GM12878 (cell line): ENCODE data around the gene SGSH. TPM values are rescaled to one million over a fixed set of nuclear protein-coding genes. Genes with fewer than 3 reads are reported as not detected.
A peak's percentile ranks its signal among the peaks of the same experiment; 100 is the strongest.

Experiments used
- BCL11A ChIP-seq: IDR thresholded peaks from 2 replicates; pipeline ENCODE4 v1.6.1; 2011; ENCODE audit warnings: low read depth, low read length
- BRCA1 ChIP-seq: IDR thresholded peaks from 2 replicates; pipeline ENCODE4 v1.6.1; 2011; ENCODE audit warnings: low read depth, low read length, improper control_type of control experiment
- CBX5 ChIP-seq: sonication (generic); IDR thresholded peaks from 2 replicates; pipeline ENCODE4 v1.6.1; 2016; ENCODE audit warnings: low read depth, moderate library complexity, mild to moderate bottlenecking, inconsistent platforms
- CHD1 ChIP-seq: IDR thresholded peaks from 2 replicates; pipeline ENCODE4 v1.6.1; 2012; ENCODE audit warnings: low read depth, low read length, improper control_type of control experiment
- CREM ChIP-seq: IDR thresholded peaks from 2 replicates; pipeline ENCODE4 v1.6.1; 2014; ENCODE audit warnings: antibody characterized with exemption, low read depth
- ETV6 ChIP-seq, 2 experiments: fragments of 450-650 bp in 1 of 2; IDR thresholded peaks in 1 of 2; conservative IDR thresholded peaks in 1 of 2; 2 replicates each; pipeline ENCODE4 v1.6.1; 2014; ENCODE audit warnings: antibody characterized with exemption in 1 of 2, borderline replicate concordance in 1 of 2, low read depth in 1 of 2, mild to moderate bottlenecking in 1 of 2, moderate library complexity in 1 of 2
- IKZF2 ChIP-seq, 2 experiments: fragments of 450-650 bp; IDR thresholded peaks; 2 replicates each; pipeline ENCODE4 v1.6.1; 2017; ENCODE audit warnings: mild to moderate bottlenecking in 2 of 2, moderate library complexity in 2 of 2
- MXI1 ChIP-seq: fragments of 150-350 bp; IDR thresholded peaks from 2 replicates; pipeline ENCODE4 v1.6.1; 2011; ENCODE audit warnings: low read depth, mild to moderate bottlenecking, inconsistent platforms, low read length, improper control_type of control experiment
- MYB ChIP-seq: fragments of 150-350 bp; IDR thresholded peaks from 2 replicates; pipeline ENCODE4 v1.6.1; 2014; ENCODE audit warnings: mild to moderate bottlenecking, low read depth, low read length, borderline replicate concordance
- PAX5 ChIP-seq: IDR thresholded peaks from 2 replicates; pipeline ENCODE4 v1.6.1; 2011; ENCODE audit warnings: low read depth, low read length, borderline replicate concordance
- POLR2A ChIP-seq: IDR thresholded peaks from 2 replicates; pipeline ENCODE4 v1.6.1; 2011; ENCODE audit warnings: low read depth, mild to moderate bottlenecking, low read length
- POU2F2 ChIP-seq: IDR thresholded peaks from 3 replicates; pipeline ENCODE4 v1.6.1; 2011; ENCODE audit warnings: low read depth, mild to moderate bottlenecking, low read length, borderline replicate concordance
- RUNX3 ChIP-seq: IDR thresholded peaks from 2 replicates; pipeline ENCODE4 v1.6.1; 2012; ENCODE audit warnings: low read length, inconsistent platforms
- SP1 ChIP-seq: IDR thresholded peaks from one replicate; pipeline ENCODE4 v1.6.1; 2011; ENCODE audit warnings: low read depth, low read length
- TAF1 ChIP-seq: IDR thresholded peaks from 2 replicates; pipeline ENCODE4 v1.6.1; 2011; ENCODE audit warnings: mild to moderate bottlenecking, low read depth, low read length, borderline replicate concordance
- ZBED1 ChIP-seq: IDR thresholded peaks from 2 replicates; pipeline ENCODE4 v1.6.1; 2016; ENCODE audit warnings: borderline replicate concordance
- polyA plus RNA-seq, 11 experiments: library from polyadenylated mRNA; depleted of rRNA in 4 of 11; unstranded in 6 of 11; stranded (reverse) in 5 of 11; fragments of >200 nt; fragmentation: Nextera tagmentation in 4 of 11; fragmentation: Illumina TruSeq in 1 of 11; extraction: Ambion mirVana in 4 of 11; extraction: Trizol in 1 of 11; gene quantifications; 1 replicate in 1 of 11; 2 replicates in 10 of 11; pipeline versions ENCODE4 v1.2.1 to v1.2.3, GENCODE V29; 2011 to 2016; ENCODE audit warnings: inconsistent platforms in 2 of 11, missing spikeins in 2 of 11, low read depth in 1 of 11
- total RNA-seq, 4 experiments: library from RNA; depleted of rRNA in 3 of 4; stranded (reverse); fragments of >200 nt in 3 of 4; fragmentation: Illumina TruSeq in 1 of 4; extraction: Trizol in 1 of 4; gene quantifications; 2 replicates each; pipeline versions ENCODE4 v1.2.1 to v1.2.3, GENCODE V29; 2013 to 2021
- TF ChIP-seq, protein P1 (sequence below): fragments of 450-650 bp; formaldehyde crosslinking; IDR thresholded peaks from 2 replicates; pipeline ENCODE4 v1.5.0; 2022; ENCODE audit warnings: mild to moderate bottlenecking, missing genetic modification characterization
- TF ChIP-seq, protein P2 (sequence below): IDR thresholded peaks from 2 replicates; pipeline ENCODE4 v1.6.1; 2011; ENCODE audit warnings: low read depth, low read length, improper control_type of control experiment, borderline replicate concordance
- TF ChIP-seq, protein P3 (sequence below): fragments of 450-650 bp; IDR thresholded peaks from 2 replicates; pipeline ENCODE4 v1.6.1; 2017; ENCODE audit warnings: mild to moderate bottlenecking, moderate library complexity
- TF ChIP-seq, protein P4 (sequence below): IDR thresholded peaks from 2 replicates; pipeline ENCODE4 v1.6.1; 2011; ENCODE audit warnings: mild to moderate bottlenecking, low read depth, low read length, moderate library complexity; ENCODE audit not compliant: insufficient replicate concordance

Gene SGSH
- total and polyA plus RNA-seq, 10 of the 15 experiments (the other 5 are each of a cell fraction or from before 2014, with no cell fraction given): 0.13 to 17.2 (median 6.0) TPM

DNA sequence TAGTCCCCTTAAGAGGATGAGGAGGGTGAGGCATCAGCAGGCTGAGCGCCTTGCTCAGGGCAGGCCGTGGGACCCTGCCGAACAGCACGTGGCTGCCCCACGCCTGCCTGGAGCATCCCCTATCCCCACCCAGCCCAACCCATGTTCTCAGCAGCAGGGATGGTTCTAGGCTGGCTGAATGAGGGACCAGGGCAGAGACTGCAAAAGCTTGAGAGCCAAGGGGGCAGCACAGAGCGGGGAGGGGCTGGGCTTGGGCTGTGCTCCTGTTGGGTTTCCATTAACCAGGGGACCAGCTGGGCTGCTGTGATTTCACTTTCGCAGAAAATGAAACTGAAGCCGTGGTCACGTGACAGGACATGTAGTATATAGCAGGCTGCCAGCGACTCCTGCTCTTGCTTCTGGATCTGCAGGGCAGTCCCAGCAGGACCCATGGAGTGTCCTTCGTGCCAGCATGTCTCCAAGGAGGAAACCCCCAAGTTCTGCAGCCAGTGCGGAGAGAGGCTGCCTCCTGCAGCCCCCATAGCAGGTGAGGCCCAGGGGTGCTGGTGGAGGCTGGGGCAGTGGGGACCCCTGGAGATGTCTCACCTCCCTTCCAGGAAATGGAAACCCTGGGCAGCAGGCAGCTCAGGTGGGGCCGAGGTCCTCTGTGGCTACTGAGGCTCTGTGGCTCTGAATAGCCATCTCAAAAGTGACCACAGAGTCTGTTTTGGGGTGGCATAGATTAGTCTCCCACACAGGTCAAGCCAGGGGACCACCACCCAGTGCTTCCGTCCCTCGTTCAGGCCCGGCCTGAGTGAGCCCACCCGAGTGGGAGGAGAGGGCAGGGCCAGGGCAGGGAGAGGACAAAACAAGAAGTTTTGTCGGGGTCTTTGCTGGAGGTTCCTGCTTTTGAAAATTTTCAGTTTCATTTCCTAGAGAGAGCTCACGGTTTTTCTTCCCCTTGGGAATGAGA lies 43.4 kb upstream of the SGSH start (continued):
- peak; percentile 55 for TF ChIP-seq RUNX3
- peak; percentile 95 for TF ChIP-seq POU2F2
- TF ChIP-seq CHD1: 0 out of 2 replicates have a peak, but pooled peaks have one; percentile 56
- peak; percentile 81; the same call in 1 of the 2 replicates for TF ChIP-seq TAF1
- TF ChIP-seq, protein P1, sequence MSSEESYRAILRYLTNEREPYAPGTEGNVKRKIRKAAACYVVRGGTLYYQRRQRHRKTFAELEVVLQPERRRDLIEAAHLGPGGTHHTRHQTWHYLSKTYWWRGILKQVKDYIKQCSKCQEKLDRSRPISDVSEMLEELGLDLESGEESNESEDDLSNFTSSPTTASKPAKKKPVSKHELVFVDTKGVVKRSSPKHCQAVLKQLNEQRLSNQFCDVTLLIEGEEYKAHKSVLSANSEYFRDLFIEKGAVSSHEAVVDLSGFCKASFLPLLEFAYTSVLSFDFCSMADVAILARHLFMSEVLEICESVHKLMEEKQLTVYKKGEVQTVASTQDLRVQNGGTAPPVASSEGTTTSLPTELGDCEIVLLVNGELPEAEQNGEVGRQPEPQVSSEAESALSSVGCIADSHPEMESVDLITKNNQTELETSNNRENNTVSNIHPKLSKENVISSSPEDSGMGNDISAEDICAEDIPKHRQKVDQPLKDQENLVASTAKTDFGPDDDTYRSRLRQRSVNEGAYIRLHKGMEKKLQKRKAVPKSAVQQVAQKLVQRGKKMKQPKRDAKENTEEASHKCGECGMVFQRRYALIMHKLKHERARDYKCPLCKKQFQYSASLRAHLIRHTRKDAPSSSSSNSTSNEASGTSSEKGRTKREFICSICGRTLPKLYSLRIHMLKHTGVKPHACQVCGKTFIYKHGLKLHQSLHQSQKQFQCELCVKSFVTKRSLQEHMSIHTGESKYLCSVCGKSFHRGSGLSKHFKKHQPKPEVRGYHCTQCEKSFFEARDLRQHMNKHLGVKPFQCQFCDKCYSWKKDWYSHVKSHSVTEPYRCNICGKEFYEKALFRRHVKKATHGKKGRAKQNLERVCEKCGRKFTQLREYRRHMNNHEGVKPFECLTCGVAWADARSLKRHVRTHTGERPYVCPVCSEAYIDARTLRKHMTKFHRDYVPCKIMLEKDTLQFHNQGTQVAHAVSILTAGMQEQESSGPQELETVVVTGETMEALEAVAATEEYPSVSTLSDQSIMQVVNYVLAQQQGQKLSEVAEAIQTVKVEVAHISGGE (CRISPR knock-in tag): peak; percentile 70
- TF ChIP-seq BRCA1: no peak
- peak; percentile 48 to 50 for TF ChIP-seq IKZF2 (IDR thresholded peaks at IDR 0.05)
- TF ChIP-seq POLR2A: peak; percentile 100
- no peak for TF ChIP-seq CBX5
- TF ChIP-seq BCL11A: 0 out of 2 replicates have a peak, but pooled peaks have one; percentile 4
- TF ChIP-seq ETV6 (conservative IDR thresholded peaks at IDR 0.05 in 1 of 2, IDR thresholded peaks at IDR 0.05 in 1 of 2; ENCODE audit: borderline replicate concordance in 1 of 2, low read depth in 1 of 2): peak in 1 of 2 experiments; percentile 50; a peak in 1 of 4 replicates
- TF ChIP-seq CREM: no peak
- no peak; the same call in 1 of the 2 replicates for TF ChIP-seq ZBED1
- TF ChIP-seq MXI1: peak; percentile 94
- TF ChIP-seq MYB: no peak
- TF ChIP-seq, protein P2, sequence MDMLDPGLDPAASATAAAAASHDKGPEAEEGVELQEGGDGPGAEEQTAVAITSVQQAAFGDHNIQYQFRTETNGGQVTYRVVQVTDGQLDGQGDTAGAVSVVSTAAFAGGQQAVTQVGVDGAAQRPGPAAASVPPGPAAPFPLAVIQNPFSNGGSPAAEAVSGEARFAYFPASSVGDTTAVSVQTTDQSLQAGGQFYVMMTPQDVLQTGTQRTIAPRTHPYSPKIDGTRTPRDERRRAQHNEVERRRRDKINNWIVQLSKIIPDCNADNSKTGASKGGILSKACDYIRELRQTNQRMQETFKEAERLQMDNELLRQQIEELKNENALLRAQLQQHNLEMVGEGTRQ: peak; percentile 95
- TF ChIP-seq, protein P3, sequence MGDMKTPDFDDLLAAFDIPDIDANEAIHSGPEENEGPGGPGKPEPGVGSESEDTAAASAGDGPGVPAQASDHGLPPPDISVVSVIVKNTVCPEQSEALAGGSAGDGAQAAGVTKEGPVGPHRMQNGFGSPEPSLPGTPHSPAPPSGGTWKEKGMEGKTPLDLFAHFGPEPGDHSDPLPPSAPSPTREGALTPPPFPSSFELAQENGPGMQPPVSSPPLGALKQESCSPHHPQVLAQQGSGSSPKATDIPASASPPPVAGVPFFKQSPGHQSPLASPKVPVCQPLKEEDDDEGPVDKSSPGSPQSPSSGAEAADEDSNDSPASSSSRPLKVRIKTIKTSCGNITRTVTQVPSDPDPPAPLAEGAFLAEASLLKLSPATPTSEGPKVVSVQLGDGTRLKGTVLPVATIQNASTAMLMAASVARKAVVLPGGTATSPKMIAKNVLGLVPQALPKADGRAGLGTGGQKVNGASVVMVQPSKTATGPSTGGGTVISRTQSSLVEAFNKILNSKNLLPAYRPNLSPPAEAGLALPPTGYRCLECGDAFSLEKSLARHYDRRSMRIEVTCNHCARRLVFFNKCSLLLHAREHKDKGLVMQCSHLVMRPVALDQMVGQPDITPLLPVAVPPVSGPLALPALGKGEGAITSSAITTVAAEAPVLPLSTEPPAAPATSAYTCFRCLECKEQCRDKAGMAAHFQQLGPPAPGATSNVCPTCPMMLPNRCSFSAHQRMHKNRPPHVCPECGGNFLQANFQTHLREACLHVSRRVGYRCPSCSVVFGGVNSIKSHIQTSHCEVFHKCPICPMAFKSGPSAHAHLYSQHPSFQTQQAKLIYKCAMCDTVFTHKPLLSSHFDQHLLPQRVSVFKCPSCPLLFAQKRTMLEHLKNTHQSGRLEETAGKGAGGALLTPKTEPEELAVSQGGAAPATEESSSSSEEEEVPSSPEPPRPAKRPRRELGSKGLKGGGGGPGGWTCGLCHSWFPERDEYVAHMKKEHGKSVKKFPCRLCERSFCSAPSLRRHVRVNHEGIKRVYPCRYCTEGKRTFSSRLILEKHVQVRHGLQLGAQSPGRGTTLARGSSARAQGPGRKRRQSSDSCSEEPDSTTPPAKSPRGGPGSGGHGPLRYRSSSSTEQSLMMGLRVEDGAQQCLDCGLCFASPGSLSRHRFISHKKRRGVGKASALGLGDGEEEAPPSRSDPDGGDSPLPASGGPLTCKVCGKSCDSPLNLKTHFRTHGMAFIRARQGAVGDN: no peak
- TF ChIP-seq PAX5: peak; percentile 25; the same call in 1 of the 2 replicates
- peak; percentile 29 for TF ChIP-seq SP1
- TF ChIP-seq, protein P4, sequence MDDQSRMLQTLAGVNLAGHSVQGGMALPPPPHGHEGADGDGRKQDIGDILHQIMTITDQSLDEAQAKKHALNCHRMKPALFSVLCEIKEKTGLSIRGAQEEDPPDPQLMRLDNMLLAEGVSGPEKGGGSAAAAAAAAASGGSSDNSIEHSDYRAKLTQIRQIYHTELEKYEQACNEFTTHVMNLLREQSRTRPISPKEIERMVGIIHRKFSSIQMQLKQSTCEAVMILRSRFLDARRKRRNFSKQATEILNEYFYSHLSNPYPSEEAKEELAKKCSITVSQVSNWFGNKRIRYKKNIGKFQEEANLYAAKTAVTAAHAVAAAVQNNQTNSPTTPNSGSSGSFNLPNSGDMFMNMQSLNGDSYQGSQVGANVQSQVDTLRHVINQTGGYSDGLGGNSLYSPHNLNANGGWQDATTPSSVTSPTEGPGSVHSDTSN: peak; percentile 46
